Fibroblast of skin of right biceps (primary cell): ENCODE measurements around the gene TOR1B.
"Not testable (repeated sequence)": the region's sequence is repeated elsewhere in the genome, so short reads cannot be mapped to it uniquely, and the experiment has no call there.

Experiments
- DNase-seq: peaks from one replicate; pipeline ENCODE4 v3.0.0-alpha.2; 2013

TOR1B gene

GRCh38 chr9:129802833-129803675, at the start of gene TOR1B:
Gene TOR1B (plus strand): TSS chr9:129803184. CDS start chr9:129803213, 29 bp downstream.
- peak; percentile 95 for DNase-seq

- DNase-seq, result no peak
These were observed 47.8 kb upstream of the TOR1B start for GRCh38 chr9:129755151-129755550.

GRCh38 chr9:129756191-129756590, 46.8 kb upstream of the TOR1B start:
- no peak for DNase-seq

- no peak for DNase-seq
These were observed 45.9 kb upstream of the TOR1B start for GRCh38 chr9:129757045-129757444.

- no peak for DNase-seq
These were observed 43.7 kb upstream of the TOR1B start for GRCh38 chr9:129759319-129759718.

- no peak for DNase-seq
These were observed 43.0 kb upstream of the TOR1B start for GRCh38 chr9:129759804-129760502.

- not testable (repeated sequence) for DNase-seq
These were observed 42.2 kb upstream of the TOR1B start for GRCh38 chr9:129760784-129761183.

GRCh38 chr9:129761293-129761900, 41.6 kb upstream of the TOR1B start:
- peak; percentile 59 for DNase-seq

- DNase-seq, result peak; percentile 88
These were observed 41.0 kb upstream of the TOR1B start for GRCh38 chr9:129761901-129762369.

GRCh38 chr9:129762370-129762984, 40.5 kb upstream of the TOR1B start:
- peak; percentile 97 for DNase-seq

- DNase-seq, result peak; percentile 61
These were observed 39.7 kb upstream of the TOR1B start for GRCh38 chr9:129762985-129763926.

- no peak for DNase-seq
These were observed 37.1 kb upstream of the TOR1B start for GRCh38 chr9:129765764-129766317.

GRCh38 chr9:129768486-129768885, 34.5 kb upstream of the TOR1B start:
- no peak for DNase-seq

- DNase-seq, result no peak
These were observed 33.3 kb upstream of the TOR1B start for GRCh38 chr9:129769669-129770068.

GRCh38 chr9:129770741-129771140, 32.2 kb upstream of the TOR1B start:
- no peak for DNase-seq

GRCh38 chr9:129773262-129774048, 29.5 kb upstream of the TOR1B start:
- no peak for DNase-seq

- no peak for DNase-seq
These were observed 28.1 kb upstream of the TOR1B start for GRCh38 chr9:129774791-129775447.

- DNase-seq, result no peak
These were observed 27.6 kb upstream of the TOR1B start for GRCh38 chr9:129775448-129775798.

GRCh38 chr9:129776096-129776495, 26.9 kb upstream of the TOR1B start:
- DNase-seq, result not testable (repeated sequence)

GRCh38 chr9:129776566-129776937, 26.4 kb upstream of the TOR1B start:
- peak; percentile 69 for DNase-seq
